KMS-11 (cell line): Measurements from ENCODE around the gene SLC35F3.

Experiments
- H2AFZ ChIP-seq: fragments of 200-600 bp; sonication (generic); 2 replicates; pipeline ENCODE4 v1.6.1; 2016; ENCODE audit warnings: antibody characterized with exemption, mixed run types, low read depth
- H3K27ac ChIP-seq: fragments of 200-600 bp; sonication (generic); 2 replicates; pipeline ENCODE4 v1.6.1; 2016; ENCODE audit warnings: mild to moderate bottlenecking, mixed run types
- H3K27me3 ChIP-seq: fragments of 200-600 bp; sonication (generic); 2 replicates; pipeline ENCODE4 v1.6.1; 2017; ENCODE audit warnings: mild to moderate bottlenecking, low read depth, mixed run types, moderate library complexity; ENCODE audit not compliant: insufficient read depth
- H3K36me3 ChIP-seq: fragments of 200-600 bp; sonication (generic); 2 replicates; pipeline ENCODE4 v1.6.1; 2017; ENCODE audit warnings: mild to moderate bottlenecking, mixed run types; ENCODE audit not compliant: insufficient read depth
- H3K4me1 ChIP-seq: fragments of 200-600 bp; sonication (generic); 2 replicates; pipeline ENCODE4 v1.6.1; 2016; ENCODE audit warnings: mild to moderate bottlenecking, low read depth, mixed run types; ENCODE audit not compliant: poor library complexity, severe bottlenecking
- H3K4me2 ChIP-seq: fragments of 200-600 bp; sonication (generic); 2 replicates; pipeline ENCODE4 v1.7.0; 2016; ENCODE audit warnings: mild to moderate bottlenecking, mixed run types
- H3K4me3 ChIP-seq: fragments of 200-600 bp; sonication (generic); IDR thresholded peaks from 2 replicates; pipeline ENCODE4 v1.6.1; 2017; ENCODE audit warnings: low read depth, low read length, mixed read lengths; ENCODE audit not compliant: insufficient read depth
- H3K79me2 ChIP-seq: fragments of 200-600 bp; sonication (generic); 2 replicates; pipeline ENCODE4 v1.6.1; 2016; ENCODE audit warnings: low read depth, mixed run types; ENCODE audit not compliant: insufficient read depth
- H3K9ac ChIP-seq: fragments of 200-600 bp; sonication (generic); 2 replicates; pipeline ENCODE4 v1.6.1; 2016; ENCODE audit warnings: mild to moderate bottlenecking, mixed run types
- H4K20me1 ChIP-seq: fragments of 200-600 bp; sonication (generic); 2 replicates; pipeline ENCODE4 v1.6.1; 2016; ENCODE audit warnings: mild to moderate bottlenecking, mixed run types; ENCODE audit not compliant: insufficient read depth
- CTCF ChIP-seq: fragments of 200-600 bp; sonication (generic); conservative IDR thresholded peaks from 2 replicates; pipeline ENCODE4 v1.6.1; 2017; ENCODE audit warnings: low read depth, mild to moderate bottlenecking, antibody characterized with exemption, low read length, moderate library complexity, mixed read lengths

SLC35F3 gene

GRCh38 chr1:233998456-233998855 lies 94.0 kb downstream of the SLC35F3 start:
- H3K79me2 ChIP-seq, result no peaks in the 10 kb centered on the region
- TF ChIP-seq CTCF, result no peak

DNA sequence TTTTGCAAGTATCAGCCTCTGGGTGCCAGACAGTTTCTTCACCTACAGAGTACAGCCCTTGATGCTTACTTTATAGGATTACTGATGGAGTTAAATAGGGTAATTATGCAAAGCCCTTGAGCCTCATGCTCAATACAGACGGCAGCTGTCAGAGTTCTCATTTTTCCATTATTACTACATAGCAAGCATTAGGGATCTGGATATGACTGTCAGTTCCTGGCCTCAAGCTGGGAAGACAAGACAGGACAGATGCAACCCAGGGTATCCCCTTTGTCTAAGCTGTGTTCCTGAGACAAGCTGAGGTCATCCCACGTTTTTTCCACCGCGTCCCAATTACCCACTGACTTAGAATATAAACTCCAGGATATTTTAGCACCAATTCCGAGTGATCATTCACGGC lies 94.4 kb downstream of the SLC35F3 start:
- no peaks in the 10 kb centered on the region for H3K27me3 ChIP-seq
- H3K9ac ChIP-seq, result no peak overlapping the region
- H4K20me1 ChIP-seq, result no peaks in the 10 kb centered on the region
- H3K4me2 ChIP-seq, result no peak overlapping the region
- no peaks in the 10 kb centered on the region for H3K4me1 ChIP-seq
- no peaks in the 10 kb centered on the region for H3K79me2 ChIP-seq
- H2AFZ ChIP-seq, result no peak overlapping the region
- H3K4me3 ChIP-seq, result no peak overlapping the region
- no peaks in the 10 kb centered on the region for H3K36me3 ChIP-seq
- no peak for TF ChIP-seq CTCF
- H3K27ac ChIP-seq, result no peak overlapping the region

More at GRCh38 chr1:233998456-233998855, 94.0 kb downstream of the SLC35F3 start:
- Histone ChIP-seq H3K27me3 (no peaks in the 10 kb centered on the region), H3K9ac (no peak overlapping the region), H2AFZ (no peak overlapping the region), H4K20me1 (no peaks in the 10 kb centered on the region), H3K4me3 (no peak overlapping the region), H3K36me3 (no peaks in the 10 kb centered on the region), H3K4me1 (no peaks in the 10 kb centered on the region), H3K27ac (no peak overlapping the region), H3K4me2 (no peak overlapping the region)

GRCh38 chr1:234000557-234001041 lies 96.1 kb downstream of the SLC35F3 start:
- no peak for TF ChIP-seq CTCF
- no peaks in the 10 kb centered on the region for H3K4me1 ChIP-seq
- H3K36me3 ChIP-seq, result no peaks in the 10 kb centered on the region
- no peaks in the 10 kb centered on the region for H3K27me3 ChIP-seq
- H4K20me1 ChIP-seq, result no peaks in the 10 kb centered on the region
- no peak overlapping the region for H3K9ac ChIP-seq
- H3K4me3 ChIP-seq, result no peak overlapping the region
- H3K27ac ChIP-seq, result no peak overlapping the region
- H2AFZ ChIP-seq, result no peak overlapping the region
- no peaks in the 10 kb centered on the region for H3K79me2 ChIP-seq
- no peak overlapping the region for H3K4me2 ChIP-seq

- H3K36me3 ChIP-seq, result no peaks in the 10 kb centered on the region
- no peak for TF ChIP-seq CTCF
Observed at GRCh38 chr1:234001817-234002216, 97.3 kb downstream of the SLC35F3 start.

More at GRCh38 chr1:234001817-234002216, 97.3 kb downstream of the SLC35F3 start:
- H3K79me2 ChIP-seq, result no peaks in the 10 kb centered on the region
- no peaks in the 10 kb centered on the region for H4K20me1 ChIP-seq
- no peak overlapping the region for H3K9ac ChIP-seq
- no peak overlapping the region for H3K4me2 ChIP-seq
- H3K4me3 ChIP-seq, result no peak overlapping the region
- H3K27me3 ChIP-seq, result no peaks in the 10 kb centered on the region
- H2AFZ ChIP-seq, result no peak overlapping the region
- no peak overlapping the region for H3K27ac ChIP-seq
- no peaks in the 10 kb centered on the region for H3K4me1 ChIP-seq
